ENCODE results near the gene ZDHHC3.

The ZDHHC3 gene

DNA sequence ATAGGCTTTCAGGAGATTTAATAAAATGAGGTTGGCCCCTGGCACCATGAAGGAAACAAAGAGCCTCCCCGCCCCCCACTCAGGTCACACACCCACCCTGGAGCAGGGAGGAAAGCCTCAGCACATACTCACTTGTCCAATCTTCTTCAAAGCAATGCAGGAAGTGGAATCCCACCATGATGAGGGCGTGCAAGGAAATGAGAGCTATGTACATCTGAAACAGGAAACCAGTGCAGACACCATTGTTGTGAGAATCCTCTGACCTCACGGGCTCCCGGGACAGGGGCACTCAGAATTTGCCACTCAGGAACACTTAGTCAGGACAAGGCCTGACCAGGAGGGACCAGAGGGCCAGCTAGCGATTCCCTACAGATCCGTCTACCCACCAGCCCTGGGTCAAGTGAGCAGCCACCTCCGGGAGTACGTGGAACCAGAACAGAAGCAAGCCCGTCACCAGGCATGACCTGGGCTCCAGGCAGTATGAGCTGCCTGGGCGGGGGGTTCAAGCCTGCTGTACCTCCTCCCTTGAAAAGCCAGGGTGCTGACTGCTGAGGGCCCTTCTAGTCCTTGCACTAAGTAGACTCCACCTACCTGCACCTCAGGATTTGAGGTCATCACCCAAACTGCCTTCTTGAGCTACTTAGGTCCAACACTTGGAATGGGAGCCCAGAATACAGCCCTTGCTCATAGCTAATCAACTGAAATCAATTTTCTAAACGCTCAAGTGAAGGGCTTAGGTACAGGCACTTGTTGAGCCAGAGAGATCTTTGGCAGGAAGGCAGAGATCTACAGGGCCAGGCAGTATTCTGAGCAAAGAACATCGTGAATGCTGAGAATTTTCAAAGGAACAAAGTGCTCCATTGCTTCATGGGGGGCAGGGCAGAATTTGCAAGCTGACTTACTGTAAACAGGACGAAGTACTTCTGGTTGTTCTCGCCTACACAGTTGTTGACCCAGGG is 42.7 kb downstream of the ZDHHC3 start:
- TF ChIP-seq GATA2 (IDR thresholded peaks at IDR 0.05; ENCODE audit: low read depth, low read length) (no peak), GATA3 (IDR thresholded peaks at IDR 0.05; ENCODE audit: low read depth, low read length) (no peak)

DNA sequence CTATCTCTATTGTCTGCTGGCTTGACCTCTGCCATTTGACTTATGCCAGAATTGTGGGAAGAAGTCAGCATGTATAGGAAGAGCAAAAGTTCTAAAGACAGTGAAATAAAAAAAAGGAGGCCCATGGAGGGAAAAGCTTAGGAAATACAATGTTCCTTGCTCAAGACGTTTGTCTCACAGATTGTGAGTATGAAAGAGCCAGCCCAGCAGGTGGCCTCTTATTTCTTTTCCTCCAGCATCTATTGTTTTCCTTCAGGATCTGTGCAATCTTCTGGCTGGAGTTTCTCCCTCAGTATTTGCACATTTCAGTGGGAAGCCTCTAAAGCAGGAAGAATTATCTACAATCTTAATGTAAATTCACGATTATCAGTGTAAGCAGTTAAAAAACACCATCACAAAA is 43.7 kb downstream of the ZDHHC3 start:
- TF ChIP-seq GATA3 (IDR thresholded peaks at IDR 0.05; ENCODE audit: low read depth, low read length) (no peak), GATA2 (IDR thresholded peaks at IDR 0.05; ENCODE audit: low read depth, low read length) (no peak)

DNA sequence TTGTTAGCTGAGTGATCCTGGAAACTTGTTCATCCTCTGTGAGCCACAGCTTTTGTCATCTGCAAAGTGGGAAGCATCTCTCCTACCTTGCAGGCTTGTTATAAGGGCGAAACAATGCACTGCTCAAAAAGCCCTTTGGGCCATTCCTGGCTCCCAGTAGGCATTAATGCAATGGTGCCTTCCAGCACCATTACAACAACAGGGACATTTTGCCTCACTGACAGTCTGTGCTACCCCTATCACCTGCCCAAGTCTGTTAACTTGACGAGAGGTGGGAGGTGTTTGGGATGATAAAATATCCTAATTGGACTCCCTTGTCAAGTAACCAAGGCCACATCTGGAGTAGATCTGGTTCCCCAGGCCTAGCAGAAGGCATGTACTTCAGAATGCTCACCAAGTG is 44.2 kb downstream of the ZDHHC3 start:
- TF ChIP-seq GATA3 (IDR thresholded peaks at IDR 0.05; ENCODE audit: low read depth, low read length), result no peak
- no peak for TF ChIP-seq GATA2 (IDR thresholded peaks at IDR 0.05; ENCODE audit: low read depth, low read length)

DNA sequence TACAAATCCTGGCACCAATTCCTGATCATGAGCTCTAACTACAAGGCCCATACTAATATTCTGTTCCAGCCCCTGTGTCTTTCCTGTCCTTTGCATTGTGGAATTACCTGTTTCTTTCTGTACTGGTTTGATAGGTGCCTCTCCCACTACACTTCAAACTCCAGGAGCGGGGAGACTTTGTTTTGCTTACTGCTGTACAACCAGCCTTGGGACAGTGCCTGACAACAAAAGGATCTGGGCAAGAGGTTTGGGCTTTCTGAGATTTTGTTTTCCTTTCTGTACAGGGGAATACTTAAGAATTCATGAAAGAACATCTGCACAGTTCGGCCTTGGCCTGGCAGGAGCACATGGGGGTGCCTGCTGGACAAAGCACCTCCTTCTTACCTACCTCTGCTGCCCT is 45.1 kb downstream of the ZDHHC3 start:
- TF ChIP-seq GATA2 (IDR thresholded peaks at IDR 0.05; ENCODE audit: low read depth, low read length) (no peak), GATA3 (IDR thresholded peaks at IDR 0.05; ENCODE audit: low read depth, low read length) (no peak)

DNA sequence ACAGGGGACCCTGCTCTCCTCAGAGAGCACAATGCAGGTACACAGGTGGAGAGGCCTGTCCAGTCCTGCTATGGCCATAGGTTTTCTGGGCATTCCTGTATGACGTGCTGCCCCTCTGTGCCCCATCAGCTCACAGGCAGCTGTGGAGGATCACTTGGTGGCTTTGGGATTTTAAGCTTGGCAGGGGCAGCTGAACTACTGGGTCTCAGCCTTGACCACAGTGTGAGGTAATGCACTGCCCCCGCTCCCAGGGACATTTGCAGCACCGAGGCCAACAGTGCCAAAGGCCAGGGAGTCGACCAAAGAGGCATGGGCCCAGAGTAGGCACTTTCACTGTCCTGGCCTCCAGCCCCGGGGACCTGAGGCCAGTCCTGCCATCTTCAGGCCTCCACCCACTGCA is 46.2 kb downstream of the ZDHHC3 start:
- TF ChIP-seq GATA2 (IDR thresholded peaks at IDR 0.05; ENCODE audit: low read depth, low read length) (no peak), GATA3 (IDR thresholded peaks at IDR 0.05; ENCODE audit: low read depth, low read length) (no peak)

DNA sequence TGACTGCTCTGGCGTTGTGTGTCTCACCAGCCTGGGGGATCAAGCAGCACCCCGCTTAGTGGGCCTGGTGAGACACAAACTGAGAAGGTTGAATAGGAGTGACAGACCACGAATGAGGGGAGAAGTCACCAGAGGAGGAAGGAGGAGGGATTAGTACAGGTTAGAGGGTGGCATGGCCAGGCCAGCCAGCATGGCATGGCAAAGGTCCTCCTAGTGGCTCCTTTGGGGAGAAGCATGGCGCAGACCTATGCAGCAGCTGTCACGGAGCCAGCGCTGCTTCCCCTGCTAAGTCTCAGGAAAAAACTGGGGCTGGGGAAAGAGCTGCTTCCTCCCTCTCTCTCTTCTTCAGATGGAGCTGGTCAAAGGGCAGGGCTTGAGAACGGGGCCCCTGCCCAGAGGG is 48.6 kb downstream of the ZDHHC3 start:
- TF ChIP-seq GATA3 (IDR thresholded peaks at IDR 0.05; ENCODE audit: low read depth, low read length) (no peak), GATA2 (IDR thresholded peaks at IDR 0.05; ENCODE audit: low read depth, low read length) (no peak)

DNA sequence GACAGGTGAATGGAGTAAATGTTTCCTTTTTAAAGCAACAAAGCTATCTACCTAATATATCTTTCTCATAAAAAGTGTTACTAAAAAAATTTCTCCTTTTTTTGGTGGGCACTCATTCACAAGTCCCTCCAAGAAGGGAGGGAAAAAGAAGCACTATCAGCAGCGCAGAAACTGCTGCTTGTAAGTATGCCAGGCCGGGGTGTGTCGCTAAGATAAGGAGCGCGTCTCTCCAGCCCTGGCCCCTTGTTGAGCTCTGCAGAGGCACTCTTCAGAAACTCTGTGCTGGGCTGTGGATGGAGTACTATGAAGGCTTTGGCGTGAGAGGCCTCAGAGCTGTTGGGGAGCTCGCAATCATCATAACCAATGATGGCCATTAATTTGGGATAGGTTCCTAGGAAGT is 49.1 kb downstream of the ZDHHC3 start:
- TF ChIP-seq GATA2 (IDR thresholded peaks at IDR 0.05; ENCODE audit: low read depth, low read length), result no peak
- no peak for TF ChIP-seq GATA3 (IDR thresholded peaks at IDR 0.05; ENCODE audit: low read depth, low read length)

DNA sequence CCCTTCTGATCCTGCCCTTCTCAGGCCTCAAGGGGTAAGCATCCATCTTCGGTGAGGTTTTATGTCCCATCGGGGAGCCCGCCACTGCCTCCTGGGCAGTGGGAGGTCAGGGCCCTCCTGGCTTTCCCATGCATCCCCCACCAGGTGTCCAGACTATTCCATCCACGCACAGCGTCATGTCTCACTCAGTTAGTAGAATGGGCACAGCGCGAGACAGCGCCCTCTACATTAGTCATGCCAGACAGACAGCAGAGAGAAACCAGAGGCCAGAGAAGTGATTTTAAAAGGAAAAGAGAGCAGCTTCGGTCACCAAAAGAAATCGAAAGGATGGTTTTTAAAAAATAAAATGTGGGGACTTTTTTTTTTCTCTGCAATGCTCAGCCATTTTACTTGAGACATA is 49.8 kb downstream of the ZDHHC3 start:
- TF ChIP-seq GATA3 (IDR thresholded peaks at IDR 0.05; ENCODE audit: low read depth, low read length), result no peak
- no peak for TF ChIP-seq GATA2 (IDR thresholded peaks at IDR 0.05; ENCODE audit: low read depth, low read length)

DNA sequence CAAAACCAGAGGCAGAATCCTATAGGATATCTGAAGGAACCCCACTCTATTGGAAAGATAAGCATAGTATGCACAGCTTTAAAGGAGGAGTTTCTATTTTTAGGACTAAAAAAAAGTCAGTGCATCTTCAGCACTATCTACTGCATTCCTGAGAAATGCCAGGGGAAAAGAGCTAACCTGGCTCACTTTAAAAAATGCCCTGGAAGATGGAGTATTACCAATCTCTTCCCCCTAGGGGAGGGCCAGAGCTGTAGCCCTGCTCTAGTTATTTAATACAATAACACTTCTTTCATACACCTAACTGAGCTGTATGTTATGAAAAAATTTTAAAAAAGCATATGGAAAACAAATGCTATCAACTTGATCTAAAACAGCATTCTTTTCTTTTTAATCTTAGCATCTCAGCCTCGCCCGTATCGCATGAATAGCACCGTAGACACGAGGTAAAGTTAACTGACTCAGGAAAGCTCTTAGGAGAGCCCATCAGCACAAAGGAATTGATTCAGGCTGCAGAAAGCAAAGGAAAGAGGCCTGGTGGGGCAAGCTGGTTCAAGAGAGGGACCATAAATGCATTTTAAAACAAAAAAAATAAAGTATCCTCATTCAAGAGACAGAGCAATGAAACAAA is 51.4 kb downstream of the ZDHHC3 start:
- TF ChIP-seq GATA3 (IDR thresholded peaks at IDR 0.05; ENCODE audit: low read depth, low read length), result no peak
- no peak for TF ChIP-seq GATA2 (IDR thresholded peaks at IDR 0.05; ENCODE audit: low read depth, low read length)

DNA sequence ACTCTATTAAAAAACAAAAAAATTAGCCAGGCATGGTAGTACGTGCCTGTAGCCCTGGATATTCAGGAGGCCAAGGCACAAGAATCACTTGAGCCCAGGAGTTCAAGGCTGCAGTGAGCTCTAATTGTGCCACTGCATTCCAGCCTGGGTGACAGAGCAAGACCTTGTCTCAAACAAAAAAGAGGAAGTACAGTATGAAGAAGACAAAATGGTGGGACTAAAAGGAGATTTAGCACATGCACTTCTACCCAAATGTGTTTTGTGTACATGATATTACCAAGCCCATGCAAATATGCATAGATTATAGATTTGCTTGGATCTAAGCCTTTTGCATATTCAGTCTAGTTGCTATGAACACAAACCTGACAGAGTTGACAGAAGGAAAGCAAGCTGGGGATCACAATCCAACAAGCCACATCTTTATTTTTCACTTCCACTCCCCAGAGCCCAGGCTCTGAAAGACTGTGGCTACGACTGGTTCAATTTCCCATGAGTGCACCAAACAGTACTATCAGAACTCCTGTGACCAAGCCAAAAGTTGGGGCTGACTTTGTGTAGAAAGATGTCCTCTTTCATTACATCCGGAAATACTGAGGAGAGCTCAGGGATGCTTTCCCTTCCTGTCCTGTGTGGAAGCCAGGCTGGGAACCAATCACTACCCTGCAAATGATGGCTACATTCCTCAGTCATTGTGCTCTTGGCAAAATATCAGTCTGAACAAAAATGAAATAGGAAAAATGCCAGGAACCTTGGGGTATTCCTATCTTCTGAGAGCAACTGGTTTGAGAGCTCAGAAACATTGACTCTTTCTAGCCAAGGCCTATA is 52.1 kb downstream of the ZDHHC3 start:
- TF ChIP-seq GATA2 (IDR thresholded peaks at IDR 0.05; ENCODE audit: low read depth, low read length) (no peak), GATA3 (IDR thresholded peaks at IDR 0.05; ENCODE audit: low read depth, low read length) (no peak)

DNA sequence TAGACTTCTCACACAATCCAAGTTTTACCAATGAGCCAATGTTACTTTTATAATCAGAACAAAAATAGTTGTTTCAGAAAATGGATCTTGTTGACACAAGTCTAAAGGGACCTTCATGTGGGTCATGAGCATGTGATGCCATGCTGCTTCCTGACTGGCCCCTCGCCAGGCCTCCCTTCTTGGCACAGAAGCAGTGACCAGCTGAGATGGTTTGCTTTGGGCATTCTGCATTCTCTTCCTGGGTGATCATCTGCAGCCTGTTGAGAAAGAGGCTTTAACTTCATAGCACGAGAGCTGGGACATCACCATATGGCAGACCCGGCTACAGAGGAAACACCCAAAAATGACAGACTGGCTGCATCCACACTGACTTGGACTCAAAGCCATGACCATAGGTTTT is 55.9 kb downstream of the ZDHHC3 start:
- no peak for TF ChIP-seq GATA3 (IDR thresholded peaks at IDR 0.05; ENCODE audit: low read depth, low read length)
- no peak for TF ChIP-seq GATA2 (IDR thresholded peaks at IDR 0.05; ENCODE audit: low read depth, low read length)

DNA sequence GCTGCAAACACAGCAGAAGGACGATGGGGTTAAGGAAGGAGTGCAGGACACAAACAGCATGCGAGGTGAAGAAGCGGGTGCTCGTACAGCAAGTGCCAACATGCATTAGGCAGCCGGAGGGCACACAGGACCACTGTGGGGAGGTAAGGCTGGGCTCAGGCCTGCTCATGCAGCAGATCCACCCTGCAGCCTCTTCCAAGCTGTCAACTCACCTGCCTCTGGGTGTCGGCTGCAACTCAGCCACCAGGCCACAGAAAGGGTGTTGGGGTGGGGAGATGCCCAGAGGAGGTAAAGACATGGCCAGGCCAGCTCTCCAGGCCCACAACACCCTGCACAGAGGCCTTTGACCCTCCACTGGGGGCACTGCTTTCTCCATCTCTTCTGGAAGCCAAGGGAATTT is 57.4 kb downstream of the ZDHHC3 start:
- TF ChIP-seq GATA3 (IDR thresholded peaks at IDR 0.05; ENCODE audit: low read depth, low read length), result no peak
- no peak for TF ChIP-seq GATA2 (IDR thresholded peaks at IDR 0.05; ENCODE audit: low read depth, low read length)

DNA sequence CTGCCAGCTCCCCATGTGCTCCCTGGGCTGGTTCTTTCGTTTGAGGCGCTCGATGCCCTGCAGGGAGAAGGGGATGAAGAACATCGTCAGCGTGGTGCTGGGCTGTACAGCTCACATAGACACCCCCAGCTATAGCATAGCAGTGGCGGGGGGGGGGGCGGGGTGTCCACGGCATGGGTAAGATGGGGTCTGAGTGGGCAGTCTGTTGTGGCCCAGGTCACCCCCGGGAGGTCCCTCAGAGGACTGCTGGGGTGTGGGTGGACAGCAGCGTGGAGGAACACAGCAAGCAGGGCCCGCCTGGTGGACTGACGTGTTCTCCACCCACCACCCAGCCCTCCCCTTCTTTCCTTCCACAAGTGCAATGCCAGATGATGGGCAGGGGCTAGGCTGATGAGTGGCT is 57.9 kb downstream of the ZDHHC3 start:
- TF ChIP-seq GATA3 (IDR thresholded peaks at IDR 0.05; ENCODE audit: low read depth, low read length) (no peak), GATA2 (IDR thresholded peaks at IDR 0.05; ENCODE audit: low read depth, low read length) (no peak)
